Adrenal gland (tissue), 5 donors: Measurements from ENCODE around the gene SOX13.

ENCODE experiments used
- POLR2A ChIP-seq, 2 donors: fragments of 450-650 bp; IDR thresholded peaks; one replicate each; pipeline ENCODE4 v1.6.1; 2017; ENCODE audit warnings: antibody characterized with exemption in 2 of 2, mild to moderate bottlenecking in 2 of 2, moderate library complexity in 1 of 2
- TF ChIP-seq, protein P1 (sequence below), 6 experiments: fragments of 450-650 bp in 4 of 6; fragments of 200-600 bp in 2 of 6; sonication (generic) in 1 of 6; IDR thresholded peaks; 1 replicate in 5 of 6; 2 replicates in 1 of 6; pipeline versions ENCODE4 v1.5.1 to v1.8.0; 2016 to 2021; ENCODE audit warnings: antibody characterized with exemption in 6 of 6, mild to moderate bottlenecking in 2 of 6, moderate library complexity in 1 of 6
- donor health status: DM: no; HTN: no; CAD: no.

DNA sequence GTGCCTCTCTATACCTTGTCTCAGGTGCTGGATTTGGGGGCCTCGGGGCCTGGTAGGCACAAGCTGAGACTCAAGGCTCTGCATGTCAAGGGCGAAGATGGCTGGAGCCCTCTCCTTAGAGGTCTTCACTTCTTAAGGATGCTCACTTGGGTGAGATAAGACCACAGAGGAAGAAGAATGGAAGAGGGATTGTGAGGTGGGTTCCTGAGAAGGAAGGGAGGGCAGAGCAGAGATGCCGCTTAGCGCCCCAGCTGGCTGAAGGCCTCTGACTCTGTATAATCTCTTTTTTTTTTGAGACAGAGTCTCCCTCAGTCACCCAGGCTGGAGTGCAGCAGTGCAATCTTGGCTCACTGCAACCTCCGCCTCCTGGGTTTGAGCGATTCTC, 32.2 kb downstream of the SOX13 start:
- TF ChIP-seq, protein P1, sequence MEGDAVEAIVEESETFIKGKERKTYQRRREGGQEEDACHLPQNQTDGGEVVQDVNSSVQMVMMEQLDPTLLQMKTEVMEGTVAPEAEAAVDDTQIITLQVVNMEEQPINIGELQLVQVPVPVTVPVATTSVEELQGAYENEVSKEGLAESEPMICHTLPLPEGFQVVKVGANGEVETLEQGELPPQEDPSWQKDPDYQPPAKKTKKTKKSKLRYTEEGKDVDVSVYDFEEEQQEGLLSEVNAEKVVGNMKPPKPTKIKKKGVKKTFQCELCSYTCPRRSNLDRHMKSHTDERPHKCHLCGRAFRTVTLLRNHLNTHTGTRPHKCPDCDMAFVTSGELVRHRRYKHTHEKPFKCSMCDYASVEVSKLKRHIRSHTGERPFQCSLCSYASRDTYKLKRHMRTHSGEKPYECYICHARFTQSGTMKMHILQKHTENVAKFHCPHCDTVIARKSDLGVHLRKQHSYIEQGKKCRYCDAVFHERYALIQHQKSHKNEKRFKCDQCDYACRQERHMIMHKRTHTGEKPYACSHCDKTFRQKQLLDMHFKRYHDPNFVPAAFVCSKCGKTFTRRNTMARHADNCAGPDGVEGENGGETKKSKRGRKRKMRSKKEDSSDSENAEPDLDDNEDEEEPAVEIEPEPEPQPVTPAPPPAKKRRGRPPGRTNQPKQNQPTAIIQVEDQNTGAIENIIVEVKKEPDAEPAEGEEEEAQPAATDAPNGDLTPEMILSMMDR (IDR thresholded peaks at IDR 0.05) = no peak
- no peak for TF ChIP-seq POLR2A (IDR thresholded peaks at IDR 0.05)
